Measurements from ENCODE around the gene SMYD5. TPM values are rescaled to one million over a fixed set of nuclear protein-coding genes. Genes with fewer than 3 reads are reported as not detected.
"Not testable (repeated sequence)": the region's sequence is repeated elsewhere in the genome, so short reads cannot be mapped to it uniquely, and the experiment has no call there.

SMYD5 gene
- total RNA-seq, 1 experiment from 2014 or later, result 28.3 TPM

DNA sequence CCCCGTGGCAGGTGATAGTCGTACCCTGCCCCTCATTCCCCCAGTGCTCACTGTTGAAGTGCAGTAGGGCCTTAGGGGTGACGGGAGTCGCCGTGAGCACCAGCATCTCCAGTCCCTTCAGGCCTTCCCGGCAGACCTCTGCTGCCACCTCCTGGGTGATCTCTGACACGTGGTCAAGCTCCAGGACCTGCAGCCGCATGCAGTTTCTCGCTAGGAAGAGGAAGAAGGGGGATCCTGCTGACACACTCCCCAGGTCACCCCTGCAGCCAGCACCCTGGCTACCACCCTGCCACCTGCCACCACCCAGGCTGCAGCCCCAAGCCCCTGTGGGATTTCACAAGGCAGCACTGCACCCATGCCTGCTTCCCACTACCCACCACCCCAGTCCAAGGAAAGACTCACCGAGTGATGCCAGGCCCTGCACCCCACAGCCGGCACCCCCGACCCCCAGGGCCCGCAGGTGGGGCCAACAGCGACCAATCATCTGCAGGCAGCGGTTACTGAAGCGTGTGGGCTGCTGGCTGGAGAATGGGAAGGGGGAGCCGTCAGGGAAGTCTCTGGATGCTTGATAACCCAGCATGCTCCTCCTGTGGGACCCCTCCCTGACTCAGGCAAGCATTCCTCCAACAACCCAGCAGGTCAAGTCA, 46.4 kb downstream of the SMYD5 start:
- Histone ChIP-seq H3K79me2 (ENCODE audit: low read depth) (no peaks in the 10 kb centered on the region), H3K27me3 (ENCODE audit: insufficient read depth, low read depth) (no peaks in the 10 kb centered on the region), H3K9me2 (ENCODE audit: insufficient read depth) (no peaks in the 10 kb centered on the region), H2AFZ (no peak overlapping the region), H4K20me1 (ENCODE audit: insufficient read depth) (peaks cover 9% of the 10 kb centered on the region; the same call in 1 of the 2 replicates), H3K36me3 (ENCODE audit: low read depth) (peaks cover 3% of the 10 kb centered on the region; the same call in 1 of the 2 replicates), H3K4me3 (no peak overlapping the region), H3K4me1 (replicated peaks; ENCODE audit: insufficient read depth) (no peaks in the 10 kb centered on the region), H3K4me2 (no peak overlapping the region), H3F3A (ENCODE audit: insufficient read depth, low read depth) (peaks cover 4% of the 10 kb centered on the region; the same call in 1 of the 2 replicates), H3K9me3 (ENCODE audit: insufficient read depth, low read depth) (no peaks in the 10 kb centered on the region), H3K27ac (no peak overlapping the region)
- TF ChIP-seq EZH2 (IDR thresholded peaks at IDR 0.05; ENCODE audit: low read depth), result no peak
- TF ChIP-seq, protein P1, sequence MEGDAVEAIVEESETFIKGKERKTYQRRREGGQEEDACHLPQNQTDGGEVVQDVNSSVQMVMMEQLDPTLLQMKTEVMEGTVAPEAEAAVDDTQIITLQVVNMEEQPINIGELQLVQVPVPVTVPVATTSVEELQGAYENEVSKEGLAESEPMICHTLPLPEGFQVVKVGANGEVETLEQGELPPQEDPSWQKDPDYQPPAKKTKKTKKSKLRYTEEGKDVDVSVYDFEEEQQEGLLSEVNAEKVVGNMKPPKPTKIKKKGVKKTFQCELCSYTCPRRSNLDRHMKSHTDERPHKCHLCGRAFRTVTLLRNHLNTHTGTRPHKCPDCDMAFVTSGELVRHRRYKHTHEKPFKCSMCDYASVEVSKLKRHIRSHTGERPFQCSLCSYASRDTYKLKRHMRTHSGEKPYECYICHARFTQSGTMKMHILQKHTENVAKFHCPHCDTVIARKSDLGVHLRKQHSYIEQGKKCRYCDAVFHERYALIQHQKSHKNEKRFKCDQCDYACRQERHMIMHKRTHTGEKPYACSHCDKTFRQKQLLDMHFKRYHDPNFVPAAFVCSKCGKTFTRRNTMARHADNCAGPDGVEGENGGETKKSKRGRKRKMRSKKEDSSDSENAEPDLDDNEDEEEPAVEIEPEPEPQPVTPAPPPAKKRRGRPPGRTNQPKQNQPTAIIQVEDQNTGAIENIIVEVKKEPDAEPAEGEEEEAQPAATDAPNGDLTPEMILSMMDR (conservative IDR thresholded peaks at IDR 0.05), result peak; percentile 64
- ChIA-PET CTCF (no interaction called here), POLR2A (ENCODE audit: unreplicated experiment) (no interaction called here)
- intact Hi-C loops (cut with micrococcal nuclease; ENCODE audit: unreplicated experiment), result no loop called here
- BruUV-seq (replicated peaks), result no TSS peak
- peak in 1 of 2 experiments; percentile 43 for DNase-seq

DNA sequence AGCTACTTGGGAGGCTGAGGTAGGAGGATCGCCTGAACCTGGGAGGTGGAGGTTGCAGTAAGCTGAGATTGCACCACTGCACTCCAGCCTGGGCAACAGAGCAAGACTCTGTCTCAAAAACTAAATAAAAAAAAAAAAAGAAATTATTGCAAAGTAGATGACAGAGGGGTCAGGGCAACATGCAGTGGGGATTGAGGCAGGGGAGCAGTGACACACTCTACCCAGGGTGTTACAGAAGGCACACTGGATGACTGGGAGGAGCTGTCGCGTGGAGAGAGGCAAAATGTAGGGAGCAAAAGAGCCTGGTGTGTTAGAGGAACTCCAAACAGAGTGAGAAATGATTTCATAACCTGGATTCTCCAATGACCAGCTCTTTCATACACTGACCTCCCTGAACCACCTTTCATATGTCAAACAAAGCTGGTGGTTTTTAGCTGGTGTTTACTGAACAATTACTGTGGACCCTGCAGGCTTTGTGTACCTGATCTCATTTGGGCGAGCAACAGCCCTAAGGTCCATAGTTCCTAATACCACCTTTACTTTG, 48.1 kb downstream of the SMYD5 start:
- no TSS peak for BruUV-seq (replicated peaks)
- H3K9me3 ChIP-seq (ENCODE audit: insufficient read depth, low read depth), result no peaks in the 10 kb centered on the region
- H3K27ac ChIP-seq, result no peak overlapping the region
- H4K20me1 ChIP-seq (ENCODE audit: insufficient read depth), result peaks cover 9% of the 10 kb centered on the region; the same call in 1 of the 2 replicates
- DNase-seq, result no peak
- H3K4me3 ChIP-seq, result no peak overlapping the region
- TF ChIP-seq, protein P1 (conservative IDR thresholded peaks at IDR 0.05), result no peak
- TF ChIP-seq EZH2 (IDR thresholded peaks at IDR 0.05; ENCODE audit: low read depth), result no peak
- H3F3A ChIP-seq (ENCODE audit: insufficient read depth, low read depth), result no peaks in the 10 kb centered on the region
- H2AFZ ChIP-seq, result no peak overlapping the region
- no peaks in the 10 kb centered on the region for H3K27me3 ChIP-seq (ENCODE audit: insufficient read depth, low read depth)
- no peaks in the 10 kb centered on the region for H3K9me2 ChIP-seq (ENCODE audit: insufficient read depth)
- no peak overlapping the region for H3K4me2 ChIP-seq
- intact Hi-C loops (cut with micrococcal nuclease; ENCODE audit: unreplicated experiment), result no loop called here
- no peaks in the 10 kb centered on the region for H3K79me2 ChIP-seq (ENCODE audit: low read depth)
- H3K4me1 ChIP-seq (replicated peaks; ENCODE audit: insufficient read depth), result no peaks in the 10 kb centered on the region
- ChIA-PET POLR2A (ENCODE audit: unreplicated experiment) (no interaction called here), CTCF (no interaction called here)
- peaks cover 3% of the 10 kb centered on the region; the same call in 1 of the 2 replicates for H3K36me3 ChIP-seq (ENCODE audit: low read depth)

DNA sequence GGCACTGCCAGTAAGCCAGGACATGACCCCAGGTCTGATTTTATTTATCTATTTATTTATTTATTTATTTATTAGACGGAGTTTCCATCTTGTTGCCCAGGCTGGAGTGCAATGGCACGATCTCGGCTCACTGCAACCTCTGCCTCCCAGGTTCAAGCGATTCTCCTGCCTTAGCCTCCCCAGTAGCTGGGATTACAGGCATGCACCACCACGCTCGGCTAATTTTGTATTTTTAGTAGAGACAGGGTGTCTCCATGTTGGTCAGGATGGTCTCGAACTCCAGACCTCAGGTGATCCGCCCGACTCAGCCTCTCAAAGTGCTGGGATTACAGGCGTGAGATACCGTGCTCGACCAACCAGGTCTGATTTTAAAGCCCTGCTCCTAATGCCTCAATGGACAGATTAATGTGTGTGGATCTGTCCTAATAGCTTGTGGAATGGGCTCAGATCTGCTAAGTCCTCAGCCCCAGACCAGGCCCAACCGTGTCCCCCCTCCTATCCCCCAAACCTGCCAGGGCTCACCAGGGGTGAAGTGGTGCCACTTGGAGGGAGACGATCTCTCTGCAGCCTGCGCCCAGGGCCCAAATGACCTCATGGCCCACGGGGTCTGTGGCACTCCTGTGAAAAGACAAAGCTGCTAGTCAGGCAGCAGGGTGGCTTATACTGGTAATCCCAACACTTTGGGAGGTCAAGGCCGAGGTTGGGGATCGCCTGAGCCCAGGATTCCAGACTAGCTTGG, 48.8 kb downstream of the SMYD5 start:
- H3K4me1 ChIP-seq (replicated peaks; ENCODE audit: insufficient read depth); H2AFZ ChIP-seq; POLR2A ChIA-PET (ENCODE audit: unreplicated experiment); intact Hi-C loops (cut with micrococcal nuclease; ENCODE audit: unreplicated experiment); BruUV-seq (replicated peaks); H3K9me2 ChIP-seq (ENCODE audit: insufficient read depth); H3K4me3 ChIP-seq; H3F3A ChIP-seq (ENCODE audit: insufficient read depth, low read depth); H3K9me3 ChIP-seq (ENCODE audit: insufficient read depth, low read depth); H3K36me3 ChIP-seq (ENCODE audit: low read depth); H3K27ac ChIP-seq; H3K4me2 ChIP-seq; H3K79me2 ChIP-seq (ENCODE audit: low read depth); H3K27me3 ChIP-seq (ENCODE audit: insufficient read depth, low read depth); H4K20me1 ChIP-seq (ENCODE audit: insufficient read depth); DNase-seq: not testable (repeated sequence)
- CTCF ChIA-PET, result interaction anchor here (0.7 kb wide), 1 partner anchor 10 kb away, joined by 3 read pairs; no protein-coding TSS in a partner anchor

Measured in PC-9 (cell line).